HCT116 (cell line): Measurements from ENCODE around the gene SUV39H2. TPM values are rescaled to one million over a fixed set of nuclear protein-coding genes. Genes with fewer than 3 reads are reported as not detected.

Experiments
- ATAC-seq: fragments of 200-7000 bp; cut with Tn5 transposase; 2 replicates; pipeline ENCODE4 v1.9.1; 2020; ENCODE audit warnings: mild to moderate bottlenecking, moderate library complexity
- BruUV-seq: library from RNA; stranded (reverse); fragments of 400-500 nt; replicated peaks from 2 replicates; lab custom pipeline; 2021; lab: Mats Ljungman, UMichigan
- CTCF ChIA-PET: fragments of 300-600 bp; sonication (Branson Sonifier 250); formaldehyde crosslinking; loops from one replicate; lab custom pipeline; 2021; ENCODE audit warnings: antibody characterized with exemption; lab: Charles Lee
- POLR2A ChIA-PET: fragments of 300-600, 350-600 bp; sonication (Branson Sonifier 250); formaldehyde crosslinking; loops from one replicate; lab custom pipeline; 2021; ENCODE audit warnings: antibody characterized with exemption; lab: Charles Lee
- RAD21 ChIA-PET, 2 experiments: fragments of 300-600 bp; sonication (Branson Sonifier 250); formaldehyde crosslinking; loops; one replicate each; lab custom pipeline; 2023; ENCODE audit warnings: low total read pairs in 2 of 2; ENCODE audit not compliant: uncharacterized antibody in 2 of 2, unreplicated experiment in 2 of 2, low non-redundant PET in 1 of 2; lab: Charles Lee
- DNase-seq: peaks from one replicate; pipeline ENCODE4 v3.0.0-alpha.2; 2010; ENCODE audit warnings: low read depth, low spot score
- H2AFZ ChIP-seq: fragments of 200-600 bp; shearing (Covaris generic), sonication (generic); 2 replicates; pipeline ENCODE4 v1.6.1; 2017; ENCODE audit warnings: low read depth, mixed run types, mixed read lengths, antibody characterized with exemption, low read length; ENCODE audit not compliant: poor library complexity, severe bottlenecking
- H3K27ac ChIP-seq: 2 replicates; pipeline ENCODE4 v1.5.1; 2012; ENCODE audit warnings: low read depth, low read length
- H3K27me3 ChIP-seq: fragments of 200-600 bp; sonication (generic); 2 replicates; pipeline ENCODE4 v1.6.1; 2016; ENCODE audit warnings: mixed run types, low read length, mixed read lengths; ENCODE audit not compliant: insufficient read depth
- H3K36me3 ChIP-seq, 2 experiments: fragments of 200-500 bp in 1 of 2; fragments of 200-600 bp in 1 of 2; sonication (Bioruptor generic) in 1 of 2; sonication (generic) in 1 of 2; 2 replicates each; pipeline versions ENCODE4 v1.5.1 to v1.6.1; 2014 to 2016; ENCODE audit warnings: low read length in 2 of 2, inconsistent platforms in 1 of 2, mixed read lengths in 1 of 2, mixed run types in 1 of 2; ENCODE audit not compliant: insufficient read depth in 2 of 2, control insufficient read depth in 1 of 2
- H3K4me1 ChIP-seq, 2 experiments: fragments of 200-600 bp in 1 of 2; sonication (generic) in 1 of 2; 2 replicates each; pipeline versions ENCODE4 v1.5.1 to v1.6.1; 2012 to 2017; ENCODE audit warnings: low read length in 2 of 2, inconsistent platforms in 1 of 2, mild to moderate bottlenecking in 1 of 2, mixed read lengths in 1 of 2, mixed run types in 1 of 2, moderate library complexity in 1 of 2; ENCODE audit not compliant: insufficient read depth in 2 of 2, control insufficient read depth in 1 of 2
- H3K4me2 ChIP-seq: fragments of 200-600 bp; sonication (generic); 2 replicates; pipeline ENCODE4 v1.6.1; 2017; ENCODE audit warnings: mixed run types, low read length, mixed read lengths
- H3K4me3 ChIP-seq, 2 experiments: fragments of 200-600 bp in 1 of 2; sonication (generic) in 1 of 2; replicated peaks in 1 of 2; 2 replicates each; pipeline ENCODE4 v1.5.1; 2011 to 2016; ENCODE audit warnings: low read length in 2 of 2, control low read depth in 1 of 2, low read depth in 1 of 2, mild to moderate bottlenecking in 1 of 2, mixed read lengths in 1 of 2, mixed run types in 1 of 2
- H3K79me2 ChIP-seq: fragments of 200-600 bp; sonication (generic); 2 replicates; pipeline ENCODE4 v1.6.1; 2017; ENCODE audit warnings: mild to moderate bottlenecking, mixed run types, low read length, moderate library complexity, mixed read lengths; ENCODE audit not compliant: insufficient read depth
- H3K9ac ChIP-seq: fragments of 200-600 bp; sonication (generic); 2 replicates; pipeline ENCODE4 v1.6.1; 2016; ENCODE audit warnings: low read length, mixed read lengths
- H3K9me2 ChIP-seq: fragments of 200-600 bp; sonication (generic), shearing (Covaris generic); 2 replicates; pipeline ENCODE4 v1.6.1; 2017; ENCODE audit warnings: mixed run types, mild to moderate bottlenecking, moderate library complexity; ENCODE audit not compliant: insufficient read depth
- H3K9me3 ChIP-seq, 2 experiments: fragments of 200-500 bp in 1 of 2; fragments of 200-600 bp in 1 of 2; sonication (Bioruptor generic) in 1 of 2; sonication (generic) in 1 of 2; 2 replicates each; pipeline ENCODE4 v1.6.1; 2014 to 2017; ENCODE audit warnings: low read length in 2 of 2, mixed read lengths in 2 of 2, inconsistent platforms in 1 of 2, low read depth in 1 of 2, mild to moderate bottlenecking in 1 of 2, mixed run types in 1 of 2, moderate library complexity in 1 of 2; ENCODE audit not compliant: control insufficient read depth in 1 of 2, insufficient read depth in 1 of 2
- H4K20me1 ChIP-seq: fragments of 200-600 bp; sonication (generic), shearing (Covaris generic); 2 replicates; pipeline ENCODE4 v1.6.1; 2017; ENCODE audit warnings: mixed run types, mild to moderate bottlenecking, moderate library complexity; ENCODE audit not compliant: insufficient read depth
- CBX3 ChIP-seq: IDR thresholded peaks from 2 replicates; pipeline ENCODE4 v1.6.1; 2012; ENCODE audit warnings: low read depth
- EGR1 ChIP-seq: IDR thresholded peaks from 2 replicates; pipeline ENCODE4 v1.6.1; 2012; ENCODE audit warnings: low read depth
- ELF1 ChIP-seq: IDR thresholded peaks from 2 replicates; pipeline ENCODE4 v1.6.1; 2012; ENCODE audit warnings: low read depth, borderline replicate concordance
- EZH2 ChIP-seq: fragments of 200-600 bp; sonication (generic); IDR thresholded peaks from 2 replicates; pipeline ENCODE4 v1.6.1; 2017; ENCODE audit warnings: antibody characterized with exemption, mixed run types
- EZH2phosphoT487 ChIP-seq: fragments of 200-600 bp; IDR thresholded peaks from 2 replicates; pipeline ENCODE4 v1.6.1; 2018; ENCODE audit warnings: antibody characterized with exemption, borderline replicate concordance
- FOSL1 ChIP-seq: IDR thresholded peaks from 2 replicates; pipeline ENCODE4 v1.6.1; 2012; ENCODE audit warnings: low read depth
- JUND ChIP-seq: IDR thresholded peaks from 2 replicates; pipeline ENCODE4 v1.6.1; 2012
- POLR2A ChIP-seq: IDR thresholded peaks from 2 replicates; pipeline ENCODE4 v1.7.0; 2011; ENCODE audit warnings: borderline replicate concordance; ENCODE audit not compliant: insufficient read depth, insufficient read length; ENCODE audit errors: extremely low read depth
- SIN3A ChIP-seq: IDR thresholded peaks from 2 replicates; pipeline ENCODE4 v1.6.1; 2012; ENCODE audit warnings: low read depth
- SP1 ChIP-seq: IDR thresholded peaks from 2 replicates; pipeline ENCODE4 v1.6.1; 2012; ENCODE audit warnings: low read depth
- SRF ChIP-seq: IDR thresholded peaks from 2 replicates; pipeline ENCODE4 v1.6.1; 2012; ENCODE audit warnings: low read depth
- TCF7L2 ChIP-seq: IDR thresholded peaks from 2 replicates; pipeline ENCODE4 v1.7.0; 2011; ENCODE audit warnings: borderline replicate concordance, inconsistent platforms; ENCODE audit not compliant: insufficient read depth, insufficient read length; ENCODE audit errors: extremely low read depth
- YY1 ChIP-seq: IDR thresholded peaks from 2 replicates; pipeline ENCODE4 v1.6.1; 2011; ENCODE audit warnings: low read length, low read depth, moderate library complexity, mild to moderate bottlenecking; ENCODE audit not compliant: insufficient replicate concordance; ENCODE audit errors: extremely low read depth
- ZFX ChIP-seq: fragments of 450-650 bp; IDR thresholded peaks from 2 replicates; pipeline ENCODE4 v1.6.1; 2017
- ZNF274 ChIP-seq: fragments of 200-500 bp; sonication (Bioruptor generic); IDR thresholded peaks from 2 replicates; pipeline ENCODE4 v1.6.1; 2014; ENCODE audit warnings: mild to moderate bottlenecking, low read depth, low read length, inconsistent platforms
- intact Hi-C: fragments of 100-400 bp; cut with micrococcal nuclease; formaldehyde crosslinking; loops from 2 replicates; pipeline ENCODE4 v1.10.0; 2022
- total RNA-seq: library from RNA; stranded (reverse); gene quantifications from one replicate; pipeline ENCODE4 v1.2.1, GENCODE V29; 2021; ENCODE audit not compliant: unreplicated experiment
- TF ChIP-seq, protein P1 (sequence below): IDR thresholded peaks from 2 replicates; pipeline ENCODE4 v1.6.1; 2012; ENCODE audit warnings: low read depth

SUV39H2 gene
- total RNA-seq, 1 experiment from 2014 or later = 26.6 TPM

DNA sequence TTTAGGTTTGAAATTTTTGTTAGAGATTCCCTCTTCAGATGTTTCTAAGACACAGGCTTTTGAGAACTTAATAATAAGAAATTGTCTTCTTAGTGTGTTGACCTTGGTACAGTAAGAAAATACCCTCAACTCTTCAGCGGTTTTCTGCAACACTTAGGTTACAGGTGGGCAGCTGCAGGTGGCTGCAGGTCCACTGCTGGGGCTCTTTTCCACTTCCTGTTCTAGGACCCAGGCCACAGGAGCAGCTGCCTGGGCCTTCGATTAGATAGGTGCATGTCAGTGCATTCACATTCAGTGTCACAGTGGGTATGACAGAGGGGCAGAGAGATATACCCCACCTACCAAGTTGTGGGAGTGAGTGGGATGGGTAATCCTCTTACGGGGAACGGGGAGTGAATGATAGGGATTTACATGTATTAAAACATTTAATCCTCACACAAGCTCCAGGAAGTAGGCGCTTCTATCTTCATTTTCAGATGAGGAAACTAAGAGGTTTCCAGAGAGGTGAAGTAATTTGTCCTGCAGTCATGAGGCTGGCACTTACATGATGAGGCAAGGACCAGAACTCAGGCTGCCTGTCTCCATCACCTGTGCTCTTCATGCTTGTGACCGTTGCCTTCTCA lies 20.2 kb upstream of the SUV39H2 start:
- RAD21 ChIA-PET = no interaction called here
- POLR2A ChIA-PET = no interaction called here
- BruUV-seq = no TSS peak

DNA sequence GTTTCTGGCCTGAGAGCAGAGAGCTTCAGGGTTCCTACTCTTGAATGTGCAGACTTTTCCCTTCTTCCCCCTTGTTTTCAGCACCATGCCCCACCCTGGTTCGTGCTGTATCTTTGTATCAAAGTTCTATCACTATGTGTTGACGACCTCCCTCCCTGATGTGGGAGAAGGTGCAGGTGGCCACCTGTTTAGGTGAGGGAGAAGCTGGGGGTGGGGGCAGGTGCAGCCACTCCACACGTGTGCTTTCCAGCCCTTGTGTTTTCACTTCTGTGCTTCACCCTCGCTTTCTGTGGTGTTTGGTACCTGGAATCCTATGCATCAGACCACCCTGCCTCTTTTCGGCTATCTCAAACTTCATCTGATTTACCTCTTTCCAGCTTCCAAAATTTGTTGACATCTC lies 19.6 kb upstream of the SUV39H2 start:
- no peaks in the 10 kb centered on the region for H3K9me2 ChIP-seq
- BruUV-seq = no TSS peak
- no peak for ATAC-seq
- H3K79me2 ChIP-seq = no peaks in the 10 kb centered on the region; the same call in 1 of the 2 replicates
- ChIA-PET POLR2A (no interaction called here), RAD21 (no interaction called here), CTCF (interaction anchor here (0.6 kb wide), 1 partner anchor 11 kb away, joined by 3 read pairs; no protein-coding TSS in a partner anchor)
- H2AFZ ChIP-seq = no peak overlapping the region
- H3K36me3 ChIP-seq = peaks cover 0 to 12% of the 10 kb centered on the region in 2 experiments; a peak in 2 of 4 replicates
- no peak for TF ChIP-seq TCF7L2
- TF ChIP-seq FOSL1 = no peak
- no peak for TF ChIP-seq JUND
- TF ChIP-seq CBX3 = no peak
- TF ChIP-seq, protein P1, sequence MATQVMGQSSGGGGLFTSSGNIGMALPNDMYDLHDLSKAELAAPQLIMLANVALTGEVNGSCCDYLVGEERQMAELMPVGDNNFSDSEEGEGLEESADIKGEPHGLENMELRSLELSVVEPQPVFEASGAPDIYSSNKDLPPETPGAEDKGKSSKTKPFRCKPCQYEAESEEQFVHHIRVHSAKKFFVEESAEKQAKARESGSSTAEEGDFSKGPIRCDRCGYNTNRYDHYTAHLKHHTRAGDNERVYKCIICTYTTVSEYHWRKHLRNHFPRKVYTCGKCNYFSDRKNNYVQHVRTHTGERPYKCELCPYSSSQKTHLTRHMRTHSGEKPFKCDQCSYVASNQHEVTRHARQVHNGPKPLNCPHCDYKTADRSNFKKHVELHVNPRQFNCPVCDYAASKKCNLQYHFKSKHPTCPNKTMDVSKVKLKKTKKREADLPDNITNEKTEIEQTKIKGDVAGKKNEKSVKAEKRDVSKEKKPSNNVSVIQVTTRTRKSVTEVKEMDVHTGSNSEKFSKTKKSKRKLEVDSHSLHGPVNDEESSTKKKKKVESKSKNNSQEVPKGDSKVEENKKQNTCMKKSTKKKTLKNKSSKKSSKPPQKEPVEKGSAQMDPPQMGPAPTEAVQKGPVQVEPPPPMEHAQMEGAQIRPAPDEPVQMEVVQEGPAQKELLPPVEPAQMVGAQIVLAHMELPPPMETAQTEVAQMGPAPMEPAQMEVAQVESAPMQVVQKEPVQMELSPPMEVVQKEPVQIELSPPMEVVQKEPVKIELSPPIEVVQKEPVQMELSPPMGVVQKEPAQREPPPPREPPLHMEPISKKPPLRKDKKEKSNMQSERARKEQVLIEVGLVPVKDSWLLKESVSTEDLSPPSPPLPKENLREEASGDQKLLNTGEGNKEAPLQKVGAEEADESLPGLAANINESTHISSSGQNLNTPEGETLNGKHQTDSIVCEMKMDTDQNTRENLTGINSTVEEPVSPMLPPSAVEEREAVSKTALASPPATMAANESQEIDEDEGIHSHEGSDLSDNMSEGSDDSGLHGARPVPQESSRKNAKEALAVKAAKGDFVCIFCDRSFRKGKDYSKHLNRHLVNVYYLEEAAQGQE = no peak
- no peak for TF ChIP-seq ELF1
- no peak for TF ChIP-seq EGR1
- TF ChIP-seq ZNF274 = no peak
- no peak for TF ChIP-seq ZFX
- TF ChIP-seq YY1 = no peak
- no peak for TF ChIP-seq EZH2
- no peak for TF ChIP-seq SIN3A
- no peak for TF ChIP-seq SRF
- no peak for TF ChIP-seq EZH2phosphoT487
- H3K4me3 ChIP-seq = no peak overlapping the region
- H3K4me1 ChIP-seq = no peaks in the 10 kb centered on the region
- no peaks in the 10 kb centered on the region for H3K9me3 ChIP-seq
- no peaks in the 10 kb centered on the region for H3K27me3 ChIP-seq
- no peaks in the 10 kb centered on the region for H4K20me1 ChIP-seq
- intact Hi-C loops = no loop called here
- H3K4me2 ChIP-seq = no peak overlapping the region
- DNase-seq = no peak
- H3K9ac ChIP-seq = no peak overlapping the region
- no peak overlapping the region for H3K27ac ChIP-seq

More for the DNA sequence above, 20.2 kb upstream of the SUV39H2 start:
- CTCF ChIA-PET = no interaction called here
- no peak overlapping the region for H3K4me2 ChIP-seq
- no peak overlapping the region for H2AFZ ChIP-seq
- no peak for ATAC-seq
- no peak for DNase-seq
- no peak for TF ChIP-seq TCF7L2
- TF ChIP-seq JUND = no peak
- no peak for TF ChIP-seq ELF1
- no peak for TF ChIP-seq SP1
- no peak for TF ChIP-seq POLR2A
- H3K36me3 ChIP-seq = peaks cover 0 to 14% of the 10 kb centered on the region in 2 experiments; a peak in 2 of 4 replicates
- H3K27me3 ChIP-seq = no peaks in the 10 kb centered on the region
- H3K9me2 ChIP-seq = no peaks in the 10 kb centered on the region
- H3K4me1 ChIP-seq = no peaks in the 10 kb centered on the region
- no peaks in the 10 kb centered on the region for H4K20me1 ChIP-seq
- intact Hi-C loops = no loop called here
- H3K27ac ChIP-seq = no peak overlapping the region
- no peak overlapping the region for H3K9ac ChIP-seq
- H3K9me3 ChIP-seq = no peaks in the 10 kb centered on the region
- H3K4me3 ChIP-seq = no peak overlapping the region
- H3K79me2 ChIP-seq = no peaks in the 10 kb centered on the region; the same call in 1 of the 2 replicates
